ENCODE measurements around the gene RTKN. TPM values are rescaled to one million over a fixed set of nuclear protein-coding genes. Genes with fewer than 3 reads are reported as not detected.

The RTKN gene
- total RNA-seq, 1 experiment from 2014 or later: 23.1 TPM

GRCh38 chr2:74417763-74418162 is 24.0 kb downstream of the RTKN start:
- no peak for DNase-seq (ENCODE audit: low spot score)

- no peak for DNase-seq (ENCODE audit: low spot score)
Measured at GRCh38 chr2:74417197-74417596, 24.5 kb downstream of the RTKN start.

- DNase-seq (ENCODE audit: low spot score): no peak
Measured at GRCh38 chr2:74416778-74417177, 25.0 kb downstream of the RTKN start.

GRCh38 chr2:74415762-74416395 is 25.9 kb downstream of the RTKN start:
- no peak for DNase-seq (ENCODE audit: low spot score)

- no peak for DNase-seq (ENCODE audit: low spot score)
Measured at GRCh38 chr2:74414881-74415761, 26.6 kb downstream of the RTKN start.

GRCh38 chr2:74414441-74414840 is 27.3 kb downstream of the RTKN start:
- no peak for DNase-seq (ENCODE audit: low spot score)

- no peak for DNase-seq (ENCODE audit: low spot score)
Measured at GRCh38 chr2:74413001-74413698, 28.6 kb downstream of the RTKN start.

GRCh38 chr2:74407682-74408081 is 34.1 kb downstream of the RTKN start:
- no peak for DNase-seq (ENCODE audit: low spot score)

GRCh38 chr2:74406035-74406434 is 35.7 kb downstream of the RTKN start:
- peak; percentile 80 for DNase-seq (ENCODE audit: low spot score)

GRCh38 chr2:74401891-74402290 is 39.8 kb downstream of the RTKN start:
- DNase-seq (ENCODE audit: low spot score): no peak

- DNase-seq (ENCODE audit: low spot score): peak; percentile 22
Measured at GRCh38 chr2:74399785-74400184, 42.0 kb downstream of the RTKN start.

- DNase-seq (ENCODE audit: low spot score): no peak
Measured at GRCh38 chr2:74396149-74396548, 45.6 kb downstream of the RTKN start.

- no peak for DNase-seq (ENCODE audit: low spot score)
Measured at GRCh38 chr2:74393525-74393924, 48.2 kb downstream of the RTKN start.

GRCh38 chr2:74392449-74392743 is 49.3 kb downstream of the RTKN start:
- no peak for DNase-seq (ENCODE audit: low spot score)

GRCh38 chr2:74391580-74392448 is 49.9 kb downstream of the RTKN start:
- DNase-seq (ENCODE audit: low spot score): peak; percentile 83

- DNase-seq (ENCODE audit: low spot score): no peak
Measured at GRCh38 chr2:74391209-74391579, 50.5 kb downstream of the RTKN start.

GRCh38 chr2:74390606-74391005 is 51.1 kb downstream of the RTKN start:
- DNase-seq (ENCODE audit: low spot score): no peak

GRCh38 chr2:74387346-74387745 is 54.4 kb downstream of the RTKN start:
- no peak for DNase-seq (ENCODE audit: low spot score)

- DNase-seq (ENCODE audit: low spot score): no peak
Measured at GRCh38 chr2:74385396-74385795, 56.3 kb downstream of the RTKN start.

GRCh38 chr2:74384051-74384450 is 57.7 kb downstream of the RTKN start:
- DNase-seq (ENCODE audit: low spot score): no peak

GRCh38 chr2:74383254-74383653 is 58.5 kb downstream of the RTKN start:
- no peak for DNase-seq (ENCODE audit: low spot score)

- no peak for DNase-seq (ENCODE audit: low spot score)
Measured at GRCh38 chr2:74381751-74382150, 60.0 kb downstream of the RTKN start.
